HG02943 (cell line): ENCODE results near the gene TST.

Source experiments
- ATAC-seq: cut with Tn5 transposase; IDR thresholded peaks from one replicate; pipeline ENCODE4 v1.9.1; 2021; ENCODE audit warnings: mild to moderate bottlenecking, low read depth, moderate library complexity; ENCODE audit not compliant: unreplicated experiment

The TST gene

DNA sequence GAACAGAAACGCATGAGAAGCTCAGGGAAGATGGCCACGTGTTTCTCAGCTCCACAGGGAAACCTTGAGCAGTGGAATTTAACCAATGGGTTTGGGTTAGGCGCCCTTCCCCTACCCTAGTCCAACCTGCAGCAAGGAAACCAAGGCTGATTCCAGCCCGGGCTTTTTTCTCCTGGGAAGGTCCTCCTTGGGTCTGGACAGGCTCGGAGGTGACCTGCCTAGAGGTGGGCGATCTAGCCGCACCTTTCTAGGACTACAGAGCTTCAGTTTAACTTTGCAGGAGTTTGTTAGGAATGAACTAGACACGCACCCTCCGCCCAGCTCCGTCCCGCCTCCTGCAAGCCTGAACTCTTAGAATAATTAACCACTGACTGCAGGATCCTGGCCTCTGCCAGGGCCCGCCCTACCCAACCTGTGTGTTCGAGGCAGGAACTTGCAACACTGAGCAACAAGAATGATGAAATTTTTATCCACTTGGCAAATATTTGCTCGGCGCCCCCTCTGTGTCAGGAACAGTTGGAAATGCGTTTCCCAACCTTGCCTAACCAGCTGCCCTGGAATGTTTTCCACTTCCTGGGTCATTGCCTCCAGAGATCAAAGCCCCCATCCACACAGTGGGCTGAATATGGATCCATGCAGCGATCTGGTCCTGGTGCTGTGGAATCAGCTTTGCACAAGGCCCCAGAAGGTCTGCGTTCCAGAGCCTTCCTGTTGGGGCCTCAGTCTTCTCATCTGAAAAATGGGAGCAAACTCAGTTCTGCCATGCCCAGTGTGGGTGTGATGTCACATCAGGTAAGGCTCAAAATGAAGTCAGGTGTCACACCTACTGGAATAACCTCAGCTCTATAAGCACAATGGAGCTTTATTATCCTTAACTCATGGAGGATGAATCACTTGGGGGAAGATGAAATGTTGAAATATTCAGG lies 13.6 kb upstream of the TST start:
- ATAC-seq, result no peak

DNA sequence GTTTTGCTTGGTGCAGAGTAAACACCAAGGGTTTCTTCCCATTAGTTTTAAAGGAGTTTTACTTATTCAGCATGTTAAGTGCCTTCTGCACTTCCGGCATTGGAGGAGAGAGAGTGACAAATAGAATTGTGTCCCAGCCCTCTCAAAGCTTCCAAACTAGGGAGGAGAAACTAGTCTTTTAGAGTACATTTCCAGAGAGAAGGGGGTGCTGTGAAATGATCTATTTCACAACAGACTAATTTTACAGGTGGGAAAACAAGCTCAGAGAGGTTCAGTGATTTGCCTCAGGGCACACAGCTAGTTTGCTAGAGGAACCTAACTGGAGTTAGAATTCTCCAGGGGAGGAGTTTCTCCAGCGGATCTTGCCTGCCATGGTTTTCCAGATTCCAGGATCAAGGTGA lies 12.9 kb upstream of the TST start:
- ATAC-seq, result no peak

DNA sequence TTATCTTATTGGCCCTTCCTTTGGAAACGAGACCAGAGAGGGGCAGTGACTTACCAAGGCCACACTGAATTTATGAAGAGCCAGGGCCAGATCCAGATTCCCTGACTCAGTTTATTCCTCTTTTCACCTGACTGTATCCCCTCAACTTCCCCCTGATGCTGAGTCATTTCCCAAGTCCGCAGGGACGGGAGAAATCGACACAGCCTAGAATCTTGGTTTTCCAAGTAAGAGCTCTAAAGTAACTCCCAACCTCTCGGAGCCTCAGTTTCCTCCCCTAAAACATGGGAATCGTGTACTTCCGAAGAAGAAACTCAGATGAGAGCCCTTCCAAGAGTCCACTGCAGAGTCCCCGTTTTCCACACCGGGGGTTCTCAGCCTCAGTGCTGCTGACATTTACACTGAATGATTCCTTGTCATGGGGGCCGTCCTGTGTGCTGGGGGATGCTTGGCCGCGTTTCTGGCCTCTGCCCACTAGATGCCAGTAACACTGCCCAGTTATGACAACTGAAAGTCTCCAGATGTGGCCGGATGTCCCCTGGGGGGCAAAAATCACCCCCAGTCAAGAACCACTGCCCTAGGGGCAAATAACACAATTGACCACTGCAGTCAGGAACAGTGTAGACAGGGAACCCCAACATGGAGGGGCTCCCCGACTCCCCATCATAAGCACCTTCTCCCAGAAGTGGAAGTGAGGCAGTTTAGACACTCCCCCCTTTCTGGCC lies 11.5 kb upstream of the TST start:
- ATAC-seq, result no peak

DNA sequence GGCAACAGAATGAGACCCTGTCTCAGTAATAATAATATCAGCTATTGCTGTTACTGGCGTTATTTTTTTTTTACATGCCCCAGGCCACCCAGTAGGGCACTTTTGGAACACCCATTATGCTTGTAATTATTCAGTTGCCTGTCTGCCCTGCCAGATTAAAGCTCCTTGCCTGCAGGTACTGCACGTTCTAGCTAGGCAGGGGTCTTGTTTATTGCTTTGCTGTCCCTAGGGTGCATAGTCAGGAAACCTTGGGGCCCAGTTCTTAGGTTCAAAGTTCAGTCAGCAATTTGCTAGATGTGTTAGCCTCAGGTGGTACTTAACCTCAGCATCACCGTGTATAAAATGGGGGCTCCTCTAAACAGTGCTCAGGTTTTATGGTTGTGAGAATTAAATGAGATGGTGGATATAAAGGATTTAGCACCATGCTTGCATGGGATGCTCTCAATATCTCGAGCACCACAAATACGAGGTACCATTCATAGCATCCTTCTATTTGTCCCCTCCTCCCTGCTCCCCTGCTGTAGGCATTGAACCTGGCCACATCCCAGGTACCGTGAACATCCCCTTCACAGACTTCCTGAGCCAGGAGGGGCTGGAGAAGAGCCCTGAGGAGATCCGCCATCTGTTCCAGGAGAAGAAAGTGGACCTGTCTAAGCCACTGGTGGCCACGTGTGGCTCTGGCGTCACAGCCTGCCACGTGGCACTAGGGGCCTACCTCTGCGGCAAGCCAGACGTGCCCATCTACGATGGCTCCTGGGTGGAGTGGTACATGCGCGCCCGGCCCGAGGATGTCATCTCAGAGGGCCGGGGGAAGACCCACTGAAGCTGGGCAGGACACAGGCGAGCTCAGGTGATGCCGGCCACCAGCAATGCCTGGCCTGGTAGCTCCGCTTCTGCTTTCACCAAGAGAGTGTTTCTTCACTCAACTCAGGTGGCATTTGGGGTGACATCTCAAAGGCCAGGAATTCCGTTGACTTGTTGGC lies 9.7 kb upstream of the TST start:
- ATAC-seq, result no peak

DNA sequence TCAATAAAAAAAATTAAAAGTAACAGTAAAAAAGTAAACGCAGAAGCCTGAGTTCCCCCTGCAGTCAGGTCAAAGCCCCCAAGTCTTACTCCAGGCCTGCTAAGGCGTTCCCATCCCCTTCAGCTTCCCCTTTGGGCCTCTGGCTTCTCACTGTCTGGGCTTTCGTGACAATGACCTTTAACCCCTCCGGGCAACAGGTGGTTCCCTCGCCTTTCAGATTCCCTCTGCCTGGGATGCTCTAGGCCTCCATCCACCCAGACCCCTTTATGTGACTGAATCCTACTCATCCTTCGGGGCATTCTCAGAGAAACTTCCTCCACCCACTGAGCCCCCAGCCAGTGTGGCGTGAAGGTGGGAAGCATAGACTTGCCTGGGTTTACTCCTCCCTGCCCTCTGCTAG lies 8.3 kb upstream of the TST start:
- ATAC-seq, result no peak

DNA sequence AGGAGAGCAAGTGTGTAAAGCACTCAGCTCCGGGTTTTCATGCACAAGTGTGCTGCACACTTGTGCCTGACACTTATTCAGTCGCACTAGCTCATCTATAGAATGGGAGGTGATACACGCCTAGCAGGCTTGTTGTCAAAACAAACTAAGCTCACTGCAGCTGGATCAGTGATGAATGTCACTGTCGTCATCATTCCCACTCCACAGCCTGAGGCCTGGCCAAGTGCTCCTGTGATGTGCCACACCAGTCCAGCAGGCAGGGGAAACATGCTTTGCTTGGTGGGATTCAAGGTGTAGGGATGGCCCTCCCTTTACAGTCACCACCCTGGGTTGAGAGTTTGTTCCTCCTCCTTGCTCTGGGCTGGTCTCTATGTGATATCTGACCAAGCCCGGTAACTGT lies 7.1 kb upstream of the TST start:
- ATAC-seq, result no peak

DNA sequence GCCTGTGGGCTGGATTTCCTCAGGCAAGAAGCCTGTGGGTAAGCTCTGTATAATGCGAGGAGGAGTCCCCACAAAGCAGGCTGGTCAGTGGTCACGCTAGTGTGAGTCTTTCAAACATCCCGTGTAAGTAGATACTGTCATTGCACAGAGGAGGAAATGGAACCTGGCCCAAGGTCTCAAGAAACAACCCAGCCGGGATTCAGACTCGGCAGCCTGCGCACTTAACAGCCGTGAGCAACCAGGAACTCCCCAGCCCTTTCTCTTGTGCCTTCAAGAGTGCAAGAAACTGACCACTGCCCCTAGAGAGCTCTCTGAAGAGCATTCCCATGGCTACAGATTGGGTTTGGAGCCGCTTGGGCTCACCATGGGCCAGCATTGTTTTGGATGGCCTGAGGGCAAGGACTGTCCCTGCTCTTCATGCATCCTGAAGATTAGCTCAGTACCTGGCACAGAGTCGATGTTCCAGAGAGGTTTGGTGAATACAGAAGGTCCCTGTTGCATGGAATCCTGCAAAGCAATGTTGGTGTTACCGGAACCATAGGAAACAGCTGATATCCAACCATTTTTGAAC lies 6.3 kb upstream of the TST start:
- no peak for ATAC-seq

DNA sequence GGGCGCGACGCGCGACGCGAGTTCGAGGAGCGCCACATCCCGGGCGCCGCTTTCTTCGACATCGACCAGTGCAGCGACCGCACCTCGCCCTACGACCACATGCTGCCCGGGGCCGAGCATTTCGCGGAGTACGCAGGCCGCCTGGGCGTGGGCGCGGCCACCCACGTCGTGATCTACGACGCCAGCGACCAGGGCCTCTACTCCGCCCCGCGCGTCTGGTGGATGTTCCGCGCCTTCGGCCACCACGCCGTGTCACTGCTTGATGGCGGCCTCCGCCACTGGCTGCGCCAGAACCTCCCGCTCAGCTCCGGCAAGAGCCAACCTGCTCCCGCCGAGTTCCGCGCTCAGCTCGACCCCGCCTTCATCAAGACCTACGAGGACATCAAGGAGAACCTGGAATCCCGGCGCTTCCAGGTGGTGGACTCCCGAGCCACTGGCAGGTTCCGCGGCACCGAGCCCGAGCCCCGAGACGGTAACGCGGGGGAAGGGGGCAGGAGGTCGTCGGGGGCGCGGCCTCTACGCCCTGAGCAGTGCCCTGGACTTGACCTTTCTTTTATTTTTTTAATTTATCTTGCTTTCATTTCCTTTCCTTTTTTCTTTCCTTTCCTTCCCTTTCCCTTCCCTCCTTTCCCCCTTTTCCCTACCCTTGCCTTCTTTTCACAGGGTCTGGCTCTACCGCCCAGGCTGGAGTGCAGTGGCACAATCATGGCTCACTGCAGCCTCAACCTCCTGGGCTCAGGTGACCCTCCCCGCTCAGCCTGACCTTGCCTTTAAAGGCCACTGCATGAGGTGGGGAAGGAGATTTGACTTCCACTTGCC lies 5.3 kb upstream of the TST start:
- no peak for ATAC-seq

DNA sequence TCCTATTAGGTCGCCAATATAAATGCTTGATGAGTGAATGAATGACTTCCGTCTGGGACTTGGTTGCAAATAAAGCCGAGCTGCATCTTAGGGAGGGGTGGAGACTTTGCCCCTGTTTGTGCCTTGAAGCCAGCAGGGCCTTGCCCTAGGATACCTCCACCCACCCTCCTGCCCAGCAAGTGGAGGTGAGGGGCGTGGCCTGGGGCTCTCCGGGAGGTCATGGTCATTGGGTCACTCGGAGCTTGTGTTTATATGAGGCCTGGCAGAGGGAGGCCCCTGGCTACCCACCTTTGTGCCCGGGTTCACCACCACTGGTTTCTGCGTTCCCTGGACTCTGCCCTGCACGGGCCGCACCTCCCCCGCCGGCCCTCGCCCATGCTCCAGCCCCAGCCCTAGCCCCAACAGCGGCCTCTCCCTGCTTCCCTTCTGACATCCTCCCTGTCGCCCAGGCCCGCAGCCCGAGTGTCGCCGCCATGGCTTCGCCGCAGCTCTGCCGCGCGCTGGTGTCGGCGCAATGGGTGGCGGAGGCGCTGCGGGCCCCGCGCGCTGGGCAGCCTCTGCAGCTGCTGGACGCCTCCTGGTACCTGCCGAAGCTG lies 4.6 kb upstream of the TST start:
- no peak for ATAC-seq

DNA sequence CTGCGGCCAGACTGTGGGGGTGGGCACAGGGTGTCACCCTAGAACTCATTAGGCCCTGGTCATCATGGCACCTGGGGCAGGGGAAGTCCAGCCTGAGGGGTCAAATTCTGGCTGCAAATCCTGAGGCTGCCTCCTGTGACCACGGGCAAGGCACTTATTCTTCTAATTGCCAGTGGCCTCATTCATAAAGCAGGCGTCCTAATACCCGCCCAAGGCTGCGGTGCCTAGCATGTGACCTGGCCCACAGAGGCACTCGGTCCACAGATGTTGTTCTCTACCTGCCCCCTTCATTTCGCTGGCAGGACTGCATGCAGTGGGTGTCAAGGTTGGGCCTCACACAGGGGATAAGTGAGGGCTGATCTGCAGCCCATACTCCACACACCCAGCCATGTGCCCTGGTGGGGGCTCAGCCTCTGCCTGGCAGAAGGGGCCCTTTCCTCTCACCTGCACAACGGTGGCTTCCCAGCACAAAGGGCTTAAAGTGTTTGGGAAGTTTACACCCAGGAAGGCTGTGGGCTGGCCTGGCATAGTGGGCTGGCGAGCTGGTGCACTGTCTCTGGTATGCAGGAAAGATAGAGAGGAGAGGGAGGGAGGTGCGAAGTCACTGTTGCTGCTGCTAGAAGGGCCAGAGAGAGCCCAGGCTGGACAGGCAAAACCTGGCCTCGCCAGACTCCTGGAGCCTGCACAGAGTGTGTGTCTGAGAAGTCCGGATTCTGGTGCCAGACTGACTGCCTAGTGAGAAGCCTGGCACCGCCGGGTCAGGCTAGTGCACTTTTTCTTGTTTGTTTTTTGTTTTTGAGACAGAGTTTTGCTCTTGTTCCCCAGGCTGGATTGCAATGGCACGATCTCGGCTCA lies 3.5 kb upstream of the TST start:
- ATAC-seq, result no peak

DNA sequence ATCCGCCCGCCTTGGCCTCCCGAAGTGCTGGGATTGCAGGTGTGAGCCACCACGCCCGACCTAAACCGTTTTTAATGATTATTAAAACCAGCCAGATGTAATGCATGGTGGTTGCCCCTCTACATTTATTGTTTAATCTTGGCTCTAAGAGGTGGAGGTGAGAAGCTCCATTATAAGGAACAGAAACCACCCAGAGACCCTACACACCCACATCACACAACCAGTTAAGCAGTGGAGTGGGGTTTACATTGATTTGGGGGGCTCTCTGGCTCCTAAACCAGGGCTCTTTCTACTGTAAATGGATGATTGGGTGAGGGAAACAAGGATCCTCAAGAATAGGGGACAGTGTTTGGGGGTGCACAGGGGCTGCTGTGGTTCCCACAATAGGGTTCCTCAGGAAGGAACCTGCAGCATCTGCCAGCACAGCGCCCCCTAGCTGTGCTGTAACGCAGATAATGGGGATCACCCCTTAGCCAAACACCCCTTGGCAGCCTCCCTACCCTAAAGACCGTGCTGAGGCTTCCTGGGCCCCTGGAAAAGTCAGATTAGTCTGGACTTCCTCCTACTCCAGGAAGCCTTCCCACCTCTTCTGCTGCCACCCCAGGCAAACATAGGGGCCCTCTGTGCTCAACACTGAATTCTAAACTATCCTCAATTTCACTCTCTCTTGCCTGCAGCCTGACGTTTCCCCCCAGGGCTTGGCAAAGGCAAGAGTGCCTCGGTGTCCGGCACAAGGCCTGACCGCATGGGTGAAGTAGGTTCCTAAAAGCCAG lies 2.6 kb upstream of the TST start:
- no peak for ATAC-seq

DNA sequence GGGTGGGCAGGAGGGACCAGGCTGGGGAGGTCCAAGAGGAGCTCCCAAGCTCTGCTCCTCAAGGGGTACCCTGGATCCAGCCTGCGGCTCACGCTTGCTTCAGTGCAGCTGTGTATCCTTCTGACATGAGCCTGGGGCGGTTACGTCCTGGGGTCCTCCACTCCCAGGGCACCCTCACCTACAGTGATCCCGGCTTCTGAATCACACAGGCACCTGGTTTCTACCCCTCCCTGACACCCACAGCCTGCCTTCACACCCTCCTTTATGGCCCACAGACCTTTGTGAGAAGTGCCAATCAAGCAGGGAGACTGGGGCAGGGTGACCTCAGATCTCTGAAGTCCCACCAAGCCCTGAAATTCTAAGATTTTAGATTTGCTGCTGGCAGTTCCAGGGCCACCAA lies 1.8 kb upstream of the TST start:
- no peak for ATAC-seq

DNA sequence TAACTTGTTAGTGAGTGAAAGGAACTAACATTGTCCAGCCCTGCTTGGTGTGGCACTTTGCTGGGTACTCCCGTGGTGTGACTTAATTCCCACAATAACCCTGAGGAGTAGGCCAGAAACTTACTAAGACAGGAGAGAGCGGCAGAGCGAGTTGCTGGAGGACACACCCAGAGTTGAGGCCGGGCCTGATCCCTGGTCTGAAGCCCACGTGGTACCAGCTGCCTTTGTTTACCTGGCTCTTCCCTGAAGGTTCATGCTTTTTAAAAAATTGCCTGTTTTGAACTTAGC lies 889 bp upstream of the TST start:
- ATAC-seq, result no peak

DNA sequence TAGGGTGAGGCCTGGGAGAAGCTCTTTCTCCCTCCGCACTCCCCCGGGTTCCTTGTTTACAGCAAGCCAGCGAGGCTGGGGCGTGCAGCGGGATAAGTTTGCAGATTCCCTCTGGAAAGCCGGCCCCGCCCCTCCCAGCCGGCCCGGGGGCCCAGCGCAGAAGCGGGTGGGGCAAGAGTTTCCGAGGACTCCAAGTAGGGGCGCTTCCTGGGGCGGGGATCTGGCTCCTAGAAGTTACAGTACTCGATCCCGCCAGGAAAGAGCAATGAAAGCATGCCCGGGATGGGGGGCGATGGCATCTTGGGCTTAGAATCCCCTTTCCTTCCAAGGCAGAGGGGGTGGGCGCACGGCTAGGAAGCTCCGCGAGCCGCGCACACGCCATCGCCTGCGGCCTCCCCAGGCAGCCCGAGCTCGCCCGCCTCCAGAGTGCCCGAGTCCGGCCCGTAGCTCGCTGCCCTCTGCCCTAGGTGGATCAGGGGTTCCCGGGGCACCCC lies 385 bp downstream of the TST start:
- ATAC-seq, result no peak

DNA sequence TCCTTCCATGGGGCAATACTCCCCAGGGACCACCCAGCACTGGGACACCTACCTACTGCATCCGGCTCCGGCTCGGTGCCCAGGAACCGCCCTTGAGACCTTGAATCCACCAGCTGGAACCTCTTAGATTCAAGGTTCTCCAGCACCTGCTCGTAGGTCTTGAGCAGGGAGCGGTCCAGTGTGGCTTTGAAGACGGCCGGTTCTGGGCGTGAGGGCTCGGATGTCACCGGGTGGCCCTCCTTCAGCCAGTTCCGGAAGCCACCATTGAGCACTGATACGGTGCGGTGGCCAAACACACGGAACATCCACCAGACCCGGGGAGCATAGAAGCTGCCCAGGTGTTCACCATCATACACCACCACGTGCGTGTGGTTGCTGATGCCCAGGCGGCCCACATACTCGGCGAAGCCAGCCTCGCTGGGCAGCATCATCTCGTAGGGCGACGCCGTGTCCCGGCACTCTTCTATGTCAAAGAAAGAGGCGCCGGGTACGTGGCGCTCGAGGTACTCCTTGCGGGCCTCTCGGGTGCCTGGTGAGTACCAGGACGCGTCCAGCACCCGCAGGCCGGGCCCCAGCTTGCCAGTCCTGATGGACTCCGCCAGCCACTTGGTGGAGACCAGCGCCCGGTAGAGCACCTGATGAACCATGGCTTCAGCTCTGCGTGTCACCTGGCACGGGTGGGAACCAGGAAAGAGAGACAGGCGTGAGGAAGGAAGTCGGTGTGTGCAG lies 997 bp downstream of the TST start:
- no peak for ATAC-seq

DNA sequence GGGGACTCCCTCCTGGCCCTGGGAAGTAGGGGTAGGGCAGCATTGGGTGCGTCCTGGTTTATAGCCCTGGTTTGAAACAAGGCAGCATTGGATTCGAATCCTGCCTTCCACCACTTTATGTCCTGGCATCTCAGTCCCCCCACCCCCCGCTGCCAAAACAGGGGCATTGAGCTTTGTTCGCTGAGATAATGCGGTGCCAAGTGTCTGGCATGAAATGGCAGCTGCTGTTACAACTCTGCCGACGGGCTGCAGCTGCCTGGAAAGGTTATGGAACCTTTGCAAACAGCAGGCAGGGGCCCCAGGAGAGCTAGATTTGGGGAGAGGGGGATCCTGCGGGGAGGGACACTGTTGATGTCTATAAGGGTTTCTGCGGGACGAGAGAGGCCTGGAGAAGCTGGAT lies 1.9 kb downstream of the TST start:
- no peak for ATAC-seq
